Stimulated activated CD4-positive, alpha-beta T cell treated with anti-CD3 and anti-CD28 coated beads, TNF-alpha, amount 100 ng/mL, for 24 hours (primary cell): ENCODE data around the gene HPS4.

ENCODE experiments used
- DNase-seq, 3 experiments: peaks; one replicate each; pipeline ENCODE4 v3.0.0-alpha.2; 2020; ENCODE audit warnings: low read depth in 3 of 3

Gene HPS4

GRCh38 chr22:26499188-26499703 lies 15.7 kb upstream of the HPS4 start:
- no peak for DNase-seq

DNA sequence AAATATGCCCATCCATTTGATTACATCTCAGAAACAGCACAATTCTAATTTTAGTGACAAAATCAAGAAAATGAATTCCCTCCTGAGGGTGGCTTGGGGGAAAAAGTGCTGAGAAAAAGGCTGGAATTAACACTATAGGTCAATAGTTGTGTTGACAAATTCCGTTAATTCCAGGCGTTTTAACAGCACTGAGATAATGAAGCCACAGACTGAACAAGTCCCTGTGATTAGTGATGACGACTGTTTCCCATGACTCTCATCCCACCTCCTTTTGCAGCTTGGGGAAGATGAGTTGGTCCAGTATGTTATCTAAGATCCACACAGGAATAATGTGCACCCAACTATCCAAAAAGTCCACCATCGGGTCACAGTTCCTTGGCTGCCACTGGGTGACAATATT lies 12.9 kb upstream of the HPS4 start:
- DNase-seq: no peak

- no peak for DNase-seq
These were observed 10.9 kb upstream of the HPS4 start for GRCh38 chr22:26494506-26494905.

GRCh38 chr22:26492220-26492619 lies 8.6 kb upstream of the HPS4 start:
- no peak for DNase-seq

DNA sequence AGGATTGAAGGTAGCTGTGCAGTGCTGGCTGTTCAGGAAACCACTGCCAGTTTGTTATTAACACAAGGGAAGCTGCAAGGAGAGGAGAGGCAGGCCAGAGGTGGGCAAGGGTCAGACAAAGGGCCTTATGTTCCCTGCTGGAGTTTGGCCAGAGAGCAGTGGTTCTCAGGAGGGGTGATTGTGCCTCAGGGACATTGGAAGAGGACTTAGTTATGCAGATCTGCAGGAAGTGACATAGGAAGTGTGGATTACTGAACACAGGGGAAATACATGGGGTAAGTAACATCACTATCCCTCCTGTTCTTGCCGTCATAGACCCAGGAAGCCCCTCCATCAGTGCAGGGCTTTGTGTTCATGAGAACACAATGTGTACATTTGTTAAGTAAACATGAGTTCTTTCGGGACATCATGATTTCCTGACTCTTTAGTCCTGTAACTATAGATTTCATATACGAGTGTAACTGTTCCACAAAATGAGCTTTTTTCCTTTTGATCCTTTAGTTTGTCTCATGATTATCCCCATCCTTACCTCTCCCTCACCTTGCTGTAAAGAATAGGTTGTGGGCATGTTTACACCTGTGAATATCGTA lies 6.0 kb upstream of the HPS4 start:
- no peak for DNase-seq

- DNase-seq: no peak
These were observed 4.4 kb upstream of the HPS4 start for GRCh38 chr22:26487996-26488395.

DNA sequence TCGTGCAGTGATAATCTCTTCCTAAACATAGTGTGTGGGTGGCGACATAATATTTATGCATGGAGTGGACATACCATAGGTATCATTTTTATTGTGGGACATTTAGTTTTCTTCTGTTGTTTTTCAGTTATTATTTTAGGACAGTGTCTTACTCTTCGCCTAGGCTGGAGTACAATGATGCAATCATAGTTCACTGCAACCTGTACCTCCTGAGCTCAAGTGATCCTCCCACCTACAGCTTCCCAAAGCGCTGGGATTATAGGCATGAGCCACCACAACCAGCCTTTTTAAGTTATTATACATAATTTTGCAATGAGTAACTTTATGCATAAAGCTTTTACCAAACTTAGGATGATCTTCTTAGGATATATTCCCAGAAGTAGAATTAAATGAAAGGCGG lies 2.8 kb upstream of the HPS4 start:
- no peak for DNase-seq

DNA sequence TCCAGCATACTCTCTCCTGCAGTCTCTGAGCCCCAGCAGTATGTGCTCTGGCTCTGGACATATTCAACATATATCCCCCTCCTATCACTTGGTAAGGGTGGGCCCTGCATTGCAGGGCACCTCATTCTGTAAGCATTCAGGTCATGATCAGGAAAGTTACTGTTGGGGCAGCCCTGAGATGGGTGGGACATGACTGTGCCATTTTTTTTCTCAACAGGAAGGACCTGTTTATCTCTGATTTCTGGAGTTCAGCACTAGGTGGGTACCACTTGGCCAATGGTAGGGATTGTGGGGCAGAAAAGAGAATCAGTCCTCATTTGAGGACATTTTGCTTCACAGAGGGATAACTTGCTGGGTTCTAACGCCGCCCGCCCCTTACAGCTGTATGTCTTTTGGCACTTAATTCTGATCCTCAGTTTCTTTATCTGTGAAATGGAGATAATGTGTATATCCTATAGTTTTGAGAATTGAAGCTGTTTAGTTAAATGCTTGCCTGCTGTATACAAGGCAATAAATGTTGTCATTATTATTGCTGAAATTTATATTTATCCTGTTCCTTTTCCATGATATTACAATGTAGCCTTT lies 2.3 kb upstream of the HPS4 start:
- DNase-seq: no peak

GRCh38 chr22:26485013-26485412 lies 1.4 kb upstream of the HPS4 start:
- DNase-seq: no peak

DNA sequence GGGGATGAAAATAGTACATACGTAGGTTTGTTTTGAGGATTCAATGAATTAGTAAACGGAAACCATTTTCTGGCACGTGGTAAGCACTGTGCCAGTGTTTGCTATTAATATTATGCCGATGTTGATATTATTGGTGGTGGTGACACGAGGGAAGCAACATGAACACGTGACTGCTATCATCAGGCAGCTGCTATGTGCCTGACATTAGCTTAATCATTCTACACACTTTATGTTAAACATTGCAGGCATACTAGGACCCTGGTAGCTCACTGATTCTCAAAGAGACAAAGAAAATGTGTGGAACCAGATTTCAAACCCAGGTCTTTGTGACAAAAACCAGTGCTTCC lies 750 bp upstream of the HPS4 start:
- DNase-seq: no peak

DNA sequence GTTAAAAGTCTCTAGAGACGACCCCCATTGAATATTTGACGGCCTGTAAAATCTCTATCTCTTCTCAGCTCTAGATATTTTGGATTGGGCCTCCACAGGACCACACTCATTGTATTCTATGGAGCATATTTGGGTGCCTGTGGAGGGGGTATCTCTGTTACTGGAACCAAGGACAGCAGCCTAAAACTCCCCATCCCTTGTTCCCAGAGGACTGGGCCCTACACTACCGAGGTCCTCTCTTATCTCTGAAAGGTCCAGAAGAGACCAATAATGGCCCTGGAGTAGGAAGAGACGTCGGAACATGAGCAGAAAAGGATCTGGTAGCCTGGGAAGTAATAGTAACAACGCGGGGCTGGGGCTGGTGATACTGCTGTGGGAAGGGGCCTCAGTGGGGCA lies 542 bp downstream of the HPS4 start:
- DNase-seq: no peak

DNA sequence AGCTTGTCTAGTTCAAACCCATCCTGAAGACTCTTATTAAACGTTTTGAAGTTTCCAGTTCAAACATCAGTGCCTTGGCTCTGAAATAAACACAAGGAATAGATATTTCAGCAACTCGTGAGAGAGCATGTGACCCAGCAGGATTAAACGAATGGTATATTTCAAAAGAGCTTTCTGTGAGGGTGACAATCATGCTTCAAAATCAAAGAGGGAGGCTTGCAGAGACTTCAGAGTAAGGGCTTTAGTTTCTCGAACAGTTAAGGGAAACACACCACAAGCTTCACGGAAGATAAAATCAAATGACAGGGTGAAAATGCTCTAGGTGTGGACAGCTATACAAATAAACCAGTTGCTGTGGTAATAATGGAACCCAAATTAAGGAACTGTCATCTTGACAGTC lies 1.4 kb downstream of the HPS4 start:
- DNase-seq: no peak

- DNase-seq: no peak
These were observed 1.9 kb downstream of the HPS4 start for GRCh38 chr22:26481694-26482093.

- DNase-seq: no peak
These were observed 2.4 kb downstream of the HPS4 start for GRCh38 chr22:26481112-26481693.

GRCh38 chr22:26480611-26480932 lies 3.0 kb downstream of the HPS4 start:
- no peak for DNase-seq

GRCh38 chr22:26479792-26480610 lies 3.6 kb downstream of the HPS4 start:
- no peak for DNase-seq

GRCh38 chr22:26479043-26479791 lies 4.4 kb downstream of the HPS4 start:
- DNase-seq: no peak

DNA sequence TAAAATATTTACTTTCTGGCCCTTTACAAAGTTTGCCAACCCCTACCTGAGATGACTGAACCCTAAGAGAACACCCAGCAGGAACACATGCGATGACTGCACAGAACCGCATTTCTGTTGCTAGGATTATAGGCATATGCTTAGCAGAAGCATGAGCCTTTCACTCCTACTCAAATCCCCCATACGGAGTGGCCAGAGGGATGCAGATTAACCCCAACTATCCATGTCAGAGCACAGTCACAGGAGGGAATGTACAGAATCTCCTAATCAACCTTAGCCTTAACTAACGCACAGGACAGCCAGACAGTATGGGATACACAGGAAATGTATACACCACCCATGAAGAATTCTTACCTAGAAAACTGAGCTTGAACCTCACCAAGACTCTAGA lies 6.2 kb downstream of the HPS4 start:
- no peak for DNase-seq

- no peak for DNase-seq
These were observed 6.8 kb downstream of the HPS4 start for GRCh38 chr22:26476705-26477340.

- DNase-seq: no peak
These were observed 8.9 kb downstream of the HPS4 start for GRCh38 chr22:26474682-26475081.

- no peak for DNase-seq
These were observed 12.1 kb downstream of the HPS4 start for GRCh38 chr22:26471522-26471921.

GRCh38 chr22:26470807-26471206 lies 12.8 kb downstream of the HPS4 start:
- DNase-seq: no peak
